HEK293 (cell line): ENCODE data around the gene GLMP.

Experiments
- MYNN ChIP-seq: fragments of 450-650 bp; formaldehyde crosslinking; IDR thresholded peaks from 2 replicates; pipeline ENCODE4 v1.5.1; 2016; ENCODE audit warnings: missing biosample characterization, missing genetic modification characterization, borderline replicate concordance
- TCF7L2 ChIP-seq: IDR thresholded peaks from 2 replicates; pipeline ENCODE4 v1.6.1; 2011; ENCODE audit warnings: low read depth, mild to moderate bottlenecking, inconsistent platforms, low read length, moderate library complexity, borderline replicate concordance
- TF ChIP-seq, protein P1 (sequence below): fragments of 450-650 bp; formaldehyde crosslinking; IDR thresholded peaks from 2 replicates; pipeline ENCODE4 v1.5.1; 2016; ENCODE audit warnings: missing biosample characterization, missing genetic modification characterization
- TF ChIP-seq, protein P2 (sequence below): fragments of 450-650 bp; formaldehyde crosslinking; IDR thresholded peaks from 2 replicates; pipeline ENCODE4; 2016; ENCODE audit warnings: missing biosample characterization, missing genetic modification characterization

DNA sequence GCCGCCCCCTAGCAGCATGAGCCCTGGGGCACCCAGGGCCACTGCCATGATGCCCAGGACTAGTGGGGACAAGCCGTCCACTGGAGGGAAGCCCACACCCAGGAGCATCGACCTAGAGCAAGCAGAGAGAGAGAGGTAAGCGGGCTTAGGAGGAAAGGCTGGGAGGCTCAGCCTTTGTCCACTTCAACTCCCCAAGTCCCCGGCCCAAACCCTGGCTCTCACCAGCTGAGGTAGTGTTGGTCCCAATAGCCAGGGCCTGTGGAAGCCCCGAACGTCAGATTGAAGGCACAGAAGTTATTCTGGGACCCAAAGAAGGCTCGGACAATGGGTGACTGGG, 2.4 kb downstream of the GLMP start:
- TF ChIP-seq, protein P1, sequence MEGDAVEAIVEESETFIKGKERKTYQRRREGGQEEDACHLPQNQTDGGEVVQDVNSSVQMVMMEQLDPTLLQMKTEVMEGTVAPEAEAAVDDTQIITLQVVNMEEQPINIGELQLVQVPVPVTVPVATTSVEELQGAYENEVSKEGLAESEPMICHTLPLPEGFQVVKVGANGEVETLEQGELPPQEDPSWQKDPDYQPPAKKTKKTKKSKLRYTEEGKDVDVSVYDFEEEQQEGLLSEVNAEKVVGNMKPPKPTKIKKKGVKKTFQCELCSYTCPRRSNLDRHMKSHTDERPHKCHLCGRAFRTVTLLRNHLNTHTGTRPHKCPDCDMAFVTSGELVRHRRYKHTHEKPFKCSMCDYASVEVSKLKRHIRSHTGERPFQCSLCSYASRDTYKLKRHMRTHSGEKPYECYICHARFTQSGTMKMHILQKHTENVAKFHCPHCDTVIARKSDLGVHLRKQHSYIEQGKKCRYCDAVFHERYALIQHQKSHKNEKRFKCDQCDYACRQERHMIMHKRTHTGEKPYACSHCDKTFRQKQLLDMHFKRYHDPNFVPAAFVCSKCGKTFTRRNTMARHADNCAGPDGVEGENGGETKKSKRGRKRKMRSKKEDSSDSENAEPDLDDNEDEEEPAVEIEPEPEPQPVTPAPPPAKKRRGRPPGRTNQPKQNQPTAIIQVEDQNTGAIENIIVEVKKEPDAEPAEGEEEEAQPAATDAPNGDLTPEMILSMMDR (tag by site-specific recombination), result no peak
- no peak for TF ChIP-seq MYNN (tag by site-specific recombination)
- TF ChIP-seq, protein P2, sequence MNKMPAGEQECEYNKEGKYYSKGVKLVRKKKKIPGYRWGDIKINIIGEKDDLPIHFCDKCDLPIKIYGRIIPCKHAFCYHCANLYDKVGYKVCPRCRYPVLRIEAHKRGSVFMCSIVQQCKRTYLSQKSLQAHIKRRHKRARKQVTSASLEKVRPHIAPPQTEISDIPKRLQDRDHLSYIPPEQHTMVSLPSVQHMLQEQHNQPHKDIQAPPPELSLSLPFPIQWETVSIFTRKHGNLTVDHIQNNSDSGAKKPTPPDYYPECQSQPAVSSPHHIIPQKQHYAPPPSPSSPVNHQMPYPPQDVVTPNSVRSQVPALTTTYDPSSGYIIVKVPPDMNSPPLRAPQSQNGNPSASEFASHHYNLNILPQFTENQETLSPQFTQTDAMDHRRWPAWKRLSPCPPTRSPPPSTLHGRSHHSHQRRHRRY (tag by site-specific recombination), result no peak
- no peak for TF ChIP-seq TCF7L2
